ENCODE results near the gene FLCN.
A peak's percentile ranks its signal among the peaks of the same experiment; 100 is the strongest.
"Not testable (repeated sequence)": the region's sequence is repeated elsewhere in the genome, so short reads cannot be mapped to it uniquely, and the experiment has no call there.

The FLCN gene

DNA sequence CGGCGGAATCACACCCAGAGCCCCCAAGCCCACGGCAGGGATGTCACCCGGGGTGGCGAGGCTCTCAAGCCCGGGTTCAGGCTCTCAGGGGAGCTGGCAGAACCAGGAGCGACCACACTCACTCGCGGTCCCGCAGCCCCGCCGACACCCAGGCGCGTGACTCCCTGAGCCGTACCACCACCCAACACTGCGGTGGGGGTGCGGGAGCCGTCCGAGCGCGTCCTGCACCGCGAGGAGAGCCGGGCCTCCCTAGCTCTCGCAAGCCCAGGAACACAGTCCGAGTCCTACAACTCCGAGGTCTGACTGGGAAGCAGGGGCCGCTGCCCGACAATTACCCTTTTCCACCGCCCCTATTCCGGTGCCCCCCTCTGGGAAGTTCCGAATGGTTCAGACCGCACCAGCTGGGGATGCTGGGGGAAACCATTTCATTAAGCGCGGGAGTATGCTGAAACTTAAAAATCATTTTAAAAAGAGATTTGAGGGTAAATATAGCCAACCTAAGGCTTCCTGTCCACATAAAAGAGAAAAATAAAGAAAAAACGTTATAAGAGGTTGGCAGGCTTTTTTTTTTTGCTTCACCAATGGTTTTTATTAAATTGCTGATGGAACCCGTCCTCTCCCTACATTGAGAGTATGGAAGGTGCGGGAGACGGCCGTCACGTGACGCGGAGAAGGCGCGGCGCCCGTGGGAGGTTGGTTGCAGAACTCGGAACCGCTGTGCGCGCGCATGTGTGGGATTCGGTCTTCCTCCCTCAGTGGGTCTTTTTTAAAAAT, at the start of gene FLCN:
Gene FLCN, minus strand, starts transcription at position 143 of the 774 bp plus-strand sequence. CDS start 9,031 bp downstream, outside the sequence.
- peak; percentile 94 for DNase-seq

GRCh38 chr17:17285951-17286350, 49.0 kb upstream of the FLCN start:
- DNase-seq: no peak

- peak; percentile 99 for DNase-seq
These were observed 43.9 kb upstream of the FLCN start, which contains the start of gene COPS3 for GRCh38 chr17:17280613-17281549. Gene COPS3 (minus strand): TSS chr17:17281246. CDS start chr17:17281186, 60 bp downstream.

- no peak for DNase-seq
These were observed 42.3 kb upstream of the FLCN start for GRCh38 chr17:17279316-17279715.

- DNase-seq: not testable (repeated sequence)
These were observed 40.5 kb upstream of the FLCN start for GRCh38 chr17:17277431-17277830.

- peak; percentile 52 for DNase-seq
These were observed 39.0 kb upstream of the FLCN start for GRCh38 chr17:17275971-17276370.

DNA sequence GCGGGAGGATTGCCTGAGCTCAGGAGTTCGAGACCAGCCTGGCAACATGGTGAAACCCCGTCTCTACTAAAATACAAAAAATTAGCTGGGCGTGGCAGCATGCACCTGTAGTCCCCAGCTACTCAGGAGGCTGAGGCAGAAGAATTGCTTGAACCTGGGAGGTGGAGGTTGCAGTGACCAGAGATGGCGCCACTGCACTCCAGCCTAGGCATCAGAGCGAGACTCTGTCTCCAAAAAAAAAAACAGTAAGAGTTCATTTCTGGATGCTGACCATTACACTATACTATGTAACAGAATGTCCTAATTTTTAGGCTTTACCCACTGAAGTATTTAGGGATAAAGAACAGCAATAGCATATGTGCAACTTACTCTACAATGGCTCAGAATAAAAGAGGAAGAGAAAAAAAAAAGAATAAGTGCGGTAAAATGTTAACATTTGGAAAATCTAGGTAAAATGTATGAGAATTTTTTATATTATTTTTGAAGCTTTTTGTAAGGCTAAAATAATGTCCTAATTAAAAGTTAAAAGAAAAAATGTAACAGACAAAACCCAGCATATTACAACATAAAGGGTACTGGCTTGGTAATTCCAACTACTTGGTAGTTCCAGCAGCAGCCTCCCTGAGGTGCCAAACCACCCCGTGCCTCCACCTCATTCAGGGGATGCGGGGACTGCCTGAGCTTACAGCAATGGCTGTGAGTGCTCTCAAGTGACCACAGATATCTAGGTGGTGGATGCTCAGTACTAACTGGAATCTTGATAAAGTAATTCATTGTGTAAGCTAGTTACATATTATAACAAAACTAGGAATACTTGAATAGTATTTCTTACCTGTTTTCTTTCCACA, 33.2 kb upstream of the FLCN start:
- DNase-seq: peak; percentile 46

GRCh38 chr17:17264430-17264829, 27.5 kb upstream of the FLCN start:
- DNase-seq: no peak

DNA sequence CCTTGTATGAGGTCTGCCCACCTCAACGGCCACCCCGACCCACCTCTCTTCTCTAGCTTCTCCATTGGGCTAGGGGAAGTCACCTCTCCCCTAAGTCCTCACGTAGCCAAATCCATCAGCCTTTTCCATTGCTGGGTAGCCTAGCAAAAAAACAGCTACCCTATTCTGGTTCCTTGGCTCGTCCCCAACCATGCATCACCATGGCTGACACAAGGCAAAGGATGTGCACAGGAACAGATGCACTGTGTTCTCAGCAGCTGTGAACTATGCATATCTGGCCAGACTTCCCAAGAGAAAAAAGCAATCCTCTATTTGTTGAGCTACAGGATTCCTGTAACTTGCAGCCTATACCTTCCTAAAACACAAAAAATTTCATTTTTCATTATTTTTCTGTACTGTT, 22.0 kb upstream of the FLCN start:
- no peak for DNase-seq

- DNase-seq: no peak
These were observed 21.0 kb upstream of the FLCN start for GRCh38 chr17:17258011-17258410.

GRCh38 chr17:17256316-17256715, 19.3 kb upstream of the FLCN start:
- no peak for DNase-seq

GRCh38 chr17:17255689-17256088, 18.7 kb upstream of the FLCN start:
- DNase-seq: not testable (repeated sequence)

GRCh38 chr17:17254036-17254435, 17.1 kb upstream of the FLCN start:
- DNase-seq: no peak

- DNase-seq: peak; percentile 69
These were observed 16.4 kb upstream of the FLCN start for GRCh38 chr17:17253406-17253805.

DNA sequence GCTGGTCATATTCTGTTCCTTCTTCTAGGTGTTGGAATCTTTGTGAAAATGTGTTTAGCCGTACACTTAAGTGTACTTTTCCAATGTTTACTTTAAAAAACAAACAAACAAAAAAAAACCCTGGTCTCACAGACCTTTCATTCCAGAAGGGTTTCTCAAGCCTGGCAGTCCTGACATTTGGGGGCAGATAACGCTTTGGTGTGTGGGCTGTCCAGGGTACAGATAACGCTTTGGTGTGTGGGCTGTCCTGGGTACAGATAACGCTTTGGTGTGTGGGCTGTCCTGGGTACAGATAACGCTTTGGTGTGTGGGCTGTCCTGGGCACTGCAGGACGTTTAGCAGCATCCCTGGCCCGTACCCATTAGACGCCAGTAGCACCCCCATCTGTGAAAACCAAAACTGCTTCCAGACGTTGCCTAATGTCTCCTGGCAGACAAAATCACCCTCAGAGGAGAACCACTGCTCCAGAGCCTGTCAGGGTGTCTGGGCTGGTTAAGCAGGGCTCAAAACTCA, 15.2 kb upstream of the FLCN start:
- peak; percentile 95 for DNase-seq

DNA sequence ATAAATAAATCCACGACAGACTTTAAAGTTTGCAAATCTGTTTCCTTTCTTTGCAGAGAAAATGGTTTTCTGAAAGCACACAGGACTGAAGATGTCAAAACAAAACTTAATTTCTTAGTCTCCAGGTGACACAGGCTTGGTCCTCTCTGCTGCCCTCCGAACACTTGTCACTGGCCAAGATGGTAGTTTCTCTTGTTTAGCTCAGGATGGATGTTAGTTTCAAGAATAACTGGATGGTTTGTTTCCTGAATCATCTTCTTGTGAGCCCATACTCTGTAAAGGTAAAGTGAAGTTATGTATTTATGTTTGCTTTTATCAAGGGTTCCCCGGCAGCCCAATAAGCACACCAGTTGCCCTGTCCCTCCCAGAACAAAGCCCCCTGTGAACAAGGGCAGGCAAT, 9.9 kb upstream of the FLCN start:
- DNase-seq: no peak

DNA sequence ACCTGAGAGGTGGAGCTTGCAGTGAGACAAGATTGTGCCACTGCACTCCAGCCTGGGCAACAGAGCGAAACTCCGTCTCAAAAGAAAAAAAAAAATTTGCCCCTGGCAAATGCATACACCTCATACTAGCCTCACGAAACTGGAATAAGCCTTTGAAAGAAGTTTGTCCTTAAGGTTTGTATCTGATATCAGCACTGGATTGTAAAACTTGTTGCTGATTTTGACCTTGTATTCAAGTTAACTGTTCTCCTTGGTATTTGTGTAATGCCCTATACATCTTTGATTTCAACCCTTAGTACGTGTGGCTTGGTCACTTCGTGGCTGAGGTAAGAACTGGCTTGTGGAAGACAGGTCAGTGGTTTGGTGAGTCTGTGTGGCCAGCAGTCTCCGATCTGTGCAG, 6.2 kb upstream of the FLCN start:
- no peak for DNase-seq

- DNase-seq: no peak
These were observed 5.3 kb upstream of the FLCN start for GRCh38 chr17:17242246-17242645.

- no peak for DNase-seq
These were observed 4.7 kb upstream of the FLCN start for GRCh38 chr17:17241656-17242055.

DNA sequence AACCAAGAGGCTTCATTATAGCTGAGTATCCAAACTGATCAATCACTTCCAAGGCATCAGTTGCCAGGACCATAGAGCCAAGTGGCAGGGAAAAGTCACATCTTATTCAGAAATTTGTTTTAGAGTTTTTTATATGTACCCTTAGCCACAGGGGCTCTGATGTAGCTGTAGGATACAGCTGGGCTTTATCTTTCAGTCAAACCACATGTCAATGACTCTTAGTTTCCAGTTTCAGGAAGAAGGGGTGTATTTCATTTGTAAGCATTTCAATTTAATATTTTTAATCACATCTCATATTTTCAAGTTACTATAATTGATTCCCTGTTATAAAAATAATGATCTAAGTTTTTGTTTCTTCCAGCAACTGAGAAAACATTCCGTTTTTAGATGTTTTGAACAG, 2.9 kb upstream of the FLCN start:
- DNase-seq: peak; percentile 79

DNA sequence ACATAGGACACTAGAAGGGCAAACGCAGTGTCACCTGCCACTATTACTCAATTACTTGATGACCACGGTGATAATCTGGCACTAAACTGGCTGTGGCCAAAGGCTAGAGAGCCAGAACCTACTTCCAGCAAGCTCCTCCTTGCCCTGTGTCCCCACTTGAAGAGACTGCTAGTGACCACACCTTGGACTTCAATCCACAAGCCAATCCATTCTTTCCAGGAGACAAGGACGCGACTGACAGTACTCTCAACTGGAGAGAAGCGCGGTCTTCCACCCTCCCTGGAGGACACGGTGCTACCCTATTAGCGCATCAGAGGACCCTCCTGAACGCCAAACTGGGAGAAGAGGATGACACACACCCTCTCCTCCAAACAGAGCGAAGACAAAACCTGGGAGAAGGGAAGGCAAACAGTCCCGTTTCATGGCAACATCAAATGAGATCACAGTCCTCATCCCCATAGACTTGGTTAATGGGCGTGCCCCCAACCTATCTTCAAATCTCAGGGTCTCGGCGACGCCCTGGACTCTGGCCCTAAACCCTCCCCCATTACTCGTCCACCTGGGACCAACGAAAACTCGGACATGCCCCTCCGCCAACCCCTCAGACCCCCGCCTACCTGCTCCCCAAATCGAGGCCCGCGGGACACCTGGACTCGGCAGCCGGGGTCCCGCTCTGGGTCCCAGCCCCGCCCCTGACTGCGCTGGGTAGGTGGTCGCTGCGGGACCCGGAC, 508 bp downstream of the FLCN start:
- peak; percentile 81 for DNase-seq

Data from hematopoietic multipotent progenitor cell treated with erythropoietin and hydrocortisone succinate and interleukin-3 and kit ligand, for 6 days (in vitro differentiated cells).